HG03025 (cell line): ENCODE measurements around the gene STAT3.

Experiments
- ATAC-seq: cut with Tn5 transposase; IDR thresholded peaks from one replicate; pipeline ENCODE4 v1.9.1; 2021; ENCODE audit warnings: mild to moderate bottlenecking, moderate library complexity; ENCODE audit not compliant: unreplicated experiment, low FRiP score

STAT3 gene

DNA sequence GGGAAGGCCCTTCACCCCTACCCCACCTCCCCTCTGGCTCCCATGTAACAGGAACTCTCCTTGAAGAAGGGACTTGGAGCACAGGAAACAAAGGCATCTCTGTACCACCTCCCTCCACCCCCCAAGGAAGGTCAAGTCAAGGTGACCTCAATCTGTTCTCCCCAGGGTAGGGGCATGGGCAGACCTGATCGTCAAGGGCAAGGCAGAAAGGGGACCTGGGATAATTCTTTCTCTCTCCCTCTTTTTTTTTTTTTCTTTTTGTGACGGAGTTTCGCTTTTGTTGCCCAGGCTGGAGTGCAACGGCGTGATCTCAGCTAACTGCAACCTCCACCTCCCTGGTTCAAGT, 104.2 kb downstream of the STAT3 start:
- no peak for ATAC-seq

GRCh38 chr17:42283241-42284023, 104.8 kb downstream of the STAT3 start:
- ATAC-seq = no peak

DNA sequence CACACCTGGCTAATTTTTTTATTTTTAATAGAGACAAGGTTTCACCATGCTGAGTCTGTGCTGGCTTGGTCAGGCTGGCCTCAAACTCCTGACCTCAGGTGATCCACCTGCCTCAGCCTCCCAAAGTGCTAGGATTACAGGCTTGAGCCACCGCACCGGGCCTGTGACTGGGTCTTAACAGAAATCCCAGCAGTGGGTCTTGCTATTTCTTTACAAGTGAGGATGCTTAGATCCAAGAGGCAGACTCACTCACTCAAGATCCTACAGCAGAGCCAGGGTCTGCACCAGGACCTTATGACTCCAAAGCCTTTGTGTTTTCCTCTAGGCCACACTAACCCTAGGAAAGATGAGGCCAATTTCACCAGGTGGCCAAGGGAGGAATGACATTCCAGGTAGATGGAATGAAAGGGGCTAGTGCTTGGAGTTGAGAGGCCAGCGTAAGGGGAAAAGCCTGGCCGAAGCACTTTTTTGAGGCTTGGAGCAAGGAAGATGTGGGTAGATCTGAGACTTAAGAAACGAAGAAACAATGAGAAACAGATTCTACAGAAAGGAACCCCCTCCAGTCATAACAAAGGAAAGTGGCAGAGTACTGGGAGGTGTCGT, 105.7 kb downstream of the STAT3 start:
- no peak for ATAC-seq

GRCh38 chr17:42281571-42282096, 106.6 kb downstream of the STAT3 start:
- no peak for ATAC-seq

GRCh38 chr17:42279776-42280630, 108.2 kb downstream of the STAT3 start:
- ATAC-seq = no peak

- no peak for ATAC-seq
Measured at GRCh38 chr17:42277342-42277712, 110.9 kb downstream of the STAT3 start.

- no peak for ATAC-seq
Measured at GRCh38 chr17:42276609-42277341, 111.5 kb downstream of the STAT3 start.

GRCh38 chr17:42276359-42276608, 112.0 kb downstream of the STAT3 start, which contains the start of gene STAT5B:
Gene STAT5B, minus strand, starts transcription at chr17:42276391. Its CDS starts 44,264 bp downstream, at chr17:42232127.
- peak; percentile 35 for ATAC-seq

- ATAC-seq = peak; percentile 41
Measured at GRCh38 chr17:42275527-42276358, 112.5 kb downstream of the STAT3 start.

- ATAC-seq = no peak
Measured at GRCh38 chr17:42274812-42275526, 113.3 kb downstream of the STAT3 start.

- ATAC-seq = no peak
Measured at GRCh38 chr17:42274253-42274542, 114.0 kb downstream of the STAT3 start.

DNA sequence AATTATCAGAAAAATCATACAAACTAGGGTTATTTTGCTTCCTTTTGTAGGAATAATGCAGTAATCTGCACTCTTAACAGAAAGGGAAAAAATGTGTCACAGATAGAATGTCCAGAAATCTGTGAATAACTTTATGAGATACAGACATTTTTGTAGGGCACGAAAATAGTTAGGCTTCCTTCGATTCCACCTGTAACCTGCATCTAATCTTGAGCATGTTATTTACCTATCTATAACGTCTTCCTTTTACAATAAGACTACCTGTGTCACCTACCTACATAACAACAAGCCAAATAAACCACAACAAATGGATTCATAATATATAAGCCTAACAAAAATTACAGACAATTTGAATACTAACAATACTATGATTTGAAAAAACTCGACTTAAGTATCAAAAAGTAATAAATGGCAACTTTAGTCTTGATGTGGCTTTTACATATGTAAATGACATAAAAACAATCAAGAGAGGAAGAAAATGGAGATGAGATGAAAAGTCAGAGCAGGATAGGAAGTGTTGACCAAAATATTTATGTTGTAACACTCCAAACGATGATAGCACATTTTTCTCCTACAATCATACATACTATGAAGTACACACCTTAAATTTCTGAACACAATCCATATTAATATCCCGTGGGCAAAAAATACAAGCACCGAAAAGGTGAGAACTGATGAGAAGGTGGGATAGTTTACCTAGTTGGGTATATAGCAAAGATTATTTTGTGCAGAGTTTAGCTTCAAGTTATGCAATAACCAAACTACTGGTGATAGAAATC, 114.6 kb downstream of the STAT3 start:
- ATAC-seq = no peak

GRCh38 chr17:42272162-42272907, 115.9 kb downstream of the STAT3 start:
- ATAC-seq = no peak

DNA sequence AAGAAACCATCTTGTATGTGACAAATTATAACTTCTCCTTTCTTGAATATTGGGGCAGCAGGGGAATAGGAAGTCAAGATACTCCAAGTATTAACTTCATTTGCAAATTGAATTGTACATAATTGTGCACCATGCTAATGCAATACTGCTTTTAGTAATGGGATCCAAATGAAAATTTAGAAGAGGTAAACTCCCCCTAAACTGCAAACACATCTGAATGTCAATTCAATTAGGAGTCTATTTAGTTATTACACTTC, 116.5 kb downstream of the STAT3 start:
- no peak for ATAC-seq

DNA sequence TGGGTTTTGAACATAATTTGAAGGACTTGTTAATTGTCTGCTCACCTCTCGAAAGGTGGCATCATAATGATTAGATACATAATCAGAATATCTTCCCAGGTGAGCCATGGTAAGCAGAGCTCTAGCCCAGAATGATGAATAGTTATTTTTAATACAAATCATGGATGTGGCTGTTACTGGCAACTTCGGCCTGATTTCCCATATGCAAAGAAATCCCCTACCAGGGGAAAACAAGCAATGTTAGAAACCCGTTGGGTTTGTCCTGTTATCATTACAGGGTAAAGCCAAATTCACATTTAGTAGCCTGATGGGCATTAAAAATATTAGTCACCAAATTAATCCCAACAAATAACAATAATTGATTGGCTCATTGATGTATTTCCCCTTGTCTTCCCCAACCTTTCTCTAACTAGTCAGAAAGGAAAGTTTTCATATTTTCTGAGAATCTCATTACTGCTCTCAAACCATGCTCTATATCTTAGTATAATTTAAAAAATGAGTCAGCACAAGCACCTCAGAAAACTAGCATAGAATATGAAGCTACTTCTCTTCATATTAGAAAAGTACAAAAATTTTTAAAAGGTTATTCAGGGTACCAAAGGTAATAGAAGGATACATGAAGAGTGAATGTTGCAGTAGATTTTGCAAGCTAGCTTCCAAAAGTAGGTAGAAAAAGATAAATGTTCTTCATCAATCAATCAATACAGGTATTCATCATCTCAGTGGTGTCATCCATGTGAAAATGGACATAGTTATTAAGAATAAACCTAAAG, 117.0 kb downstream of the STAT3 start:
- no peak for ATAC-seq

DNA sequence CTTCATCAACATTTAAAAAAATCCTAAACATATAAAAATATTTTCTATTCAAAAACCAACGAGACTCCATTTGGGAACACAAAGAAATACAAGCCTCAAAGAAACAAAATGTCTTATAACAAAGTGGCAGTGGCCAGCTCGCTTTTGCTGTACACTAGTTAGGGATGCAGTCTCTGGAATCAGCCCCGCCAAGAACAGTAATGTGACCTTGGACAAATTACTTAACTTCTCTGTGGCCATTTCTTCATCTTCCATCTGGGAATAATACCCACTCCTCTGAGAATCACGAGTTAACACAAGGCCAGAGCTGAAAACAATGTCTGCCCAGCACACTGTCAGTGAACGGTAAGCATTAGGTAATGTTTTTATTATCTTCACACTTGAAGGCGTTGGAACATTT, 117.6 kb downstream of the STAT3 start:
- ATAC-seq = no peak

- no peak for ATAC-seq
Measured at GRCh38 chr17:42270170-42270535, 118.1 kb downstream of the STAT3 start.

- no peak for ATAC-seq
Measured at GRCh38 chr17:42268236-42268635, 120.0 kb downstream of the STAT3 start.
